CD4-positive, alpha-beta memory T cell (primary cell): ENCODE data around the gene DNAJC3. TPM values are rescaled to one million over a fixed set of nuclear protein-coding genes. Genes with fewer than 3 reads are reported as not detected.

Experiments
- CTCF ChIA-PET: fragments of 350-600 bp; sonication (Branson Sonifier 250); formaldehyde crosslinking; loops from one replicate; lab custom pipeline; 2021; ENCODE audit warnings: inconsistent platforms; ENCODE audit not compliant: partially characterized antibody; lab: Charles Lee
- POLR2A ChIA-PET: fragments of 350-600 bp; sonication (Branson Sonifier 250); formaldehyde crosslinking; loops from one replicate; lab custom pipeline; 2021; ENCODE audit not compliant: partially characterized antibody; lab: Charles Lee
- DNase-seq, 5 donors: peaks; one replicate each; pipeline versions ENCODE4 v3.0.0 to v3.0.0-alpha.2; 2020 to 2022; ENCODE audit warnings: mixed read lengths in 1 of 5
- H3K27ac ChIP-seq: one replicate; pipeline ENCODE4 v1.7.0; 2013; ENCODE audit warnings: low read depth, low read length
- H3K27me3 ChIP-seq: 2 replicates; pipeline ENCODE4 v1.7.0; 2013; ENCODE audit warnings: mild to moderate bottlenecking, low read length, moderate library complexity; ENCODE audit not compliant: insufficient read depth
- H3K36me3 ChIP-seq: 2 replicates; pipeline ENCODE4 v1.7.0; 2013; ENCODE audit warnings: mild to moderate bottlenecking, low read length, moderate library complexity; ENCODE audit not compliant: insufficient read depth
- H3K4me1 ChIP-seq: 2 replicates; pipeline ENCODE4 v1.7.0; 2013; ENCODE audit warnings: mild to moderate bottlenecking, low read length, moderate library complexity; ENCODE audit not compliant: insufficient read depth
- H3K4me3 ChIP-seq, 2 donors: one replicate each; pipeline ENCODE4 v1.7.0; 2013; ENCODE audit warnings: low read length in 2 of 2, mild to moderate bottlenecking in 1 of 2
- H3K9me3 ChIP-seq, 2 donors: one replicate each; pipeline ENCODE4 v1.7.0; 2013; ENCODE audit warnings: low read length in 2 of 2, control low read depth in 1 of 2; ENCODE audit not compliant: control insufficient read depth in 1 of 2
- H3K27ac Mint-ChIP-seq, 7 donors: one replicate each; pipeline ENCODE4 v1.8.0; 2020 to 2021; ENCODE audit warnings: mixed read lengths in 7 of 7, mild to moderate bottlenecking in 6 of 7, inconsistent platforms in 3 of 7, moderate library complexity in 3 of 7
- H3K27me3 Mint-ChIP-seq, 2 donors: one replicate each; pipeline ENCODE4 v1.8.0; 2020 to 2021; ENCODE audit warnings: mixed read lengths in 2 of 2
- H3K36me3 Mint-ChIP-seq, 2 donors: one replicate each; pipeline ENCODE4 v1.8.0; 2020 to 2021; ENCODE audit warnings: mixed read lengths in 2 of 2, inconsistent platforms in 1 of 2, mild to moderate bottlenecking in 1 of 2
- H3K4me1 Mint-ChIP-seq, 4 donors: one replicate each; pipeline ENCODE4 v1.8.0; 2020 to 2021; ENCODE audit warnings: mixed read lengths in 4 of 4, mild to moderate bottlenecking in 1 of 4
- H3K4me3 Mint-ChIP-seq, 8 donors: one replicate each; pipeline ENCODE4 v1.8.0; 2020 to 2021; ENCODE audit warnings: mixed read lengths in 8 of 8, mild to moderate bottlenecking in 7 of 8, moderate library complexity in 6 of 8, inconsistent platforms in 3 of 8
- H3K9me3 Mint-ChIP-seq, 8 donors: one replicate each; pipeline ENCODE4 v1.8.0; 2020 to 2021; ENCODE audit warnings: mixed read lengths in 8 of 8, mild to moderate bottlenecking in 5 of 8, inconsistent platforms in 3 of 8, moderate library complexity in 1 of 8
- intact Hi-C: fragments of 100-400 bp; cut with micrococcal nuclease; formaldehyde crosslinking; loops from one replicate; pipeline ENCODE4 v1.15.1; 2023
- polyA plus RNA-seq, 2 donors: library from polyadenylated mRNA; unstranded; fragments of 300-500 nt; fragmentation: Illumina TruSeq; gene quantifications; one replicate each; pipeline ENCODE4 v1.2.3, GENCODE V29; 2021
- total RNA-seq, 2 experiments: library from RNA; stranded (reverse); gene quantifications; one replicate each; pipeline ENCODE4 v1.2.3, GENCODE V29; 2021

Gene DNAJC3
- total and polyA plus RNA-seq, 4 experiments from 2014 or later: 14.6 to 31.1 (median 23.3) TPM

DNA sequence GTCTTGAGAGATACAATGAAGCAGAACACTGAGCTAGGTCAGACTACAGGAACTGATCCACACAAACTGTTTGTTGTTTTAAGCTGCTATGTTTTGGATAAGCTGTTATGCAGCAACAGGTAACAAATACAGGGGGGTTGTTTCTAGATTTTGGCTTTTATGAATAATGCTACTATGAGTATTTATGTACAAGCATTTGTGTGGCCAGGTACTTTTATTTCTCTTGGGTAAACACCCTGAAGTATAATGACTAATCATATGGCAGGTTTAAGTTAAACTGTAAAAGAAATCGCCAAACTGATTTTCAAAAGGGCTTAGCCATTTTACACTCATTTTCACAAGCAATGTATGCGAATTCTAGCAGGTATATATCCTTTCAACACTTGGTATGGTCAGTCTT lies 166.0 kb downstream of the DNAJC3 start:
- no peaks in the 10 kb centered on the region for H3K9me3 ChIP-seq
- ChIA-PET POLR2A (no interaction called here), CTCF (interaction anchor here (1.2 to 1.4 kb wide), 3 partner anchors 9 to 306 kb away, joined by 3 to 4 read pairs (median 4); no protein-coding TSS in a partner anchor)
- Mint-ChIP-seq H3K36me3 (no peaks in the 10 kb centered on the region), H3K27ac (no peak overlapping the region), H3K4me1 (no peaks in the 10 kb centered on the region), H3K4me3 (no peak overlapping the region), H3K27me3 (peaks cover 6 to 11% of the 10 kb centered on the region in 2 donors), H3K9me3 (peaks cover 0 to 20% (median 5%) of the 10 kb centered on the region in 8 donors)
- no peak for DNase-seq
- H3K4me1 ChIP-seq: no peaks in the 10 kb centered on the region
- no peak overlapping the region for H3K27ac ChIP-seq
- intact Hi-C loops: no loop called here
- no peaks in the 10 kb centered on the region for H3K27me3 ChIP-seq
- no peak overlapping the region for H3K4me3 ChIP-seq
- no peaks in the 10 kb centered on the region for H3K36me3 ChIP-seq

Other genes starting within 250 kb of the DNAJC3 start
- not detected for gene CLDN10, start 124.4 kb upstream of the DNAJC3 start, total RNA-seq
- gene CLDN10, start 124.4 kb upstream of the DNAJC3 start, polyA plus RNA-seq: not detected
- not detected for gene DZIP1, start 32.4 kb upstream of the DNAJC3 start, total RNA-seq
- not detected for gene DZIP1, start 32.4 kb upstream of the DNAJC3 start, polyA plus RNA-seq